HG03066 (cell line): ENCODE data around the gene SH3BP4.
"Not testable (repeated sequence)": the region's sequence is repeated elsewhere in the genome, so short reads cannot be mapped to it uniquely, and the experiment has no call there.

ENCODE experiments used
- ATAC-seq: cut with Tn5 transposase; IDR thresholded peaks from one replicate; pipeline ENCODE4 v1.9.1; 2021; ENCODE audit warnings: low read depth; ENCODE audit not compliant: unreplicated experiment

The SH3BP4 gene

DNA sequence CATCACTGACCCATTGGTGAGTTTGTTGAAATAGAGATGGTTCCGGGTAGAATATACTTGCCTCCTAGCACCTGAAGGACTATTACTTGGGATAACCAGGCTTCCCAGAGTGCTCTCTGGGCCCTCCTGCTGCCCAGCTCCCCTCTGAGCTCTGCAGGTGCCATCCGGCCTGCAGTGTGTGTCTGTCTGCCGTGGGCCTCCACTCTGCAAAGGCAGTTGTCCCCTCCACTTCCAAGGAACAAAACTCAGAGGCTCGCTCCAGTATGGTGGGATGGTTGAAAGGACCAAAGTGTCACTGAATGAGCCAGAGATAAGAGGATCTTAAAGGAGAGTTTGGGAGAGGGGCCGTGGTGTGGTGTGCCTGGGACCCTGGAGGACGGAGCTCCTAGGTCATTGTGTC is 57.3 kb downstream of the SH3BP4 start:
- no peak for ATAC-seq

DNA sequence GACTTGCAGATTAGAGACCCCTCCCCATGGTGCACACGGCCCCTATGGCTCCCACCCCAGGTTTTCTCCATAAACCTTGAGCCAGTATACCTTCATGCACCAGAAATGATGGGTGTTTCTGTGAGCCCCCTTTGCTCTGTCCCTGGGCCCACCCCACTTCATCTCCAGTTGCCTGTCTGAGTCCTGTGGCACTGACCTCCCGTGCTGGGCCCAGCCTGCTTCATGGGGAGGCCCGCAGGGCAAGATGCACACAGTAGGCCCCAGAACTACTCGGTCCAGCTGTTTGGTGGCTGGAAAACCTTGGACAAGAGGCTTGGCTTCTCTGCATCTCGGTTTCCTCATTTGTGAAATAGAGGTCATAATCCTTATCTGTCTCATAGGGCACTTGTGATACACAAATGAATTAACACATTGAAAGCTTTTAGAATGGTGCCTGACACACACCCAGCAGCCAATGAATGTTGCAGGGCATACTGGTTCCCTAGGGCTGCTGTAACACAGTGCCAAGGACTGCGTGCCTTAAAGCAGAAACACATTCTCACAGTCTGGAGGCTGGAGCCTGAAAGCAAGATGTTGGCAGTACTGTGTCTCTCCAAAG is 58.4 kb downstream of the SH3BP4 start:
- ATAC-seq: no peak

DNA sequence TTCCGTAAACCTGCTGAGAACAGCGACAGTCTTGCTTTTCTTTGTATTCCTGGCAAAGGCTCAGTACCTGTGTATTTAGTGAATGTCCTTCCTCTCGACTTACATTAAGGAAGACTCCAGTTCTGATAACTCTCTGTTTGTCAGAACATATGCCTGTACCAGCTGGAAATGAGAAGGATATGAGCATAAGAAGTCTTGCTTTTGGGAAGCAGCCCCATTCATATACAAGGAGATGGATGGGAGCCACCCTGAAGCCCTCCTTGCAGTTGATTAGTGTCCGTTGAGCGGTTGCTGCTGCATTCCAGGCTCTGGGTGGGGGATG is 59.8 kb downstream of the SH3BP4 start:
- no peak for ATAC-seq

DNA sequence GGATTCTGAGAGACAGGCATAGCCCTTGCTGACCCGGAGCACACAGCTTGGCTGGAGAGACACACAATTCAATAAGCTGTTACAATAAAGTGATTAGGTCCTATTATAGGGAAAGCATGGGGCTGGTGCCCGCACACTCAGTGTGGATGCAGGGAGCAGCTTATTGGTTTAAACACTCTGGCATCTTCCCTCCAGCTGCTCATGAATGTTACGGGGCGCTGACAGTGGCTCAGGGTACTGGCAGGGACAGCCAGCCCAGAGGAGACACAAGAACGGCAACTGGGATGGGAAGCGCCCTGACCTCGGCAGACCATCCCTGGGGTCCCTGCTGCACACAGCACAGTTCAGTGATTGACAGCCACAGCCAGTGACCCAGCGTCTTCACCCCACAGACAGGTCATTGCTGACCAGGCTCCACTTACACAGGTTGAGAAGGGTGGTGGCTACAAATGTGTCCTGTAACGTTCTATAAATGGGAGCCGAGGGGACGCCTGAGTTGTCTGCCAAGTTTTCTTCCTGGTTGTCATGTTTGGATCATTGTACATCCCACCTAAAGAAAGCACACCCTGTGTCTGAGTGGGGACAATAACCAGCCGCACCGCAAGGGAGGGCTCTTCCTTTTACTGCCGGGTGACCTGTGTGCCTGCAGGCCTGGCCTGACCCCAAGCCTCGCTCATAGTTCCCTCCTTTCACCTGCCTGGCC is 60.3 kb downstream of the SH3BP4 start:
- no peak for ATAC-seq

DNA sequence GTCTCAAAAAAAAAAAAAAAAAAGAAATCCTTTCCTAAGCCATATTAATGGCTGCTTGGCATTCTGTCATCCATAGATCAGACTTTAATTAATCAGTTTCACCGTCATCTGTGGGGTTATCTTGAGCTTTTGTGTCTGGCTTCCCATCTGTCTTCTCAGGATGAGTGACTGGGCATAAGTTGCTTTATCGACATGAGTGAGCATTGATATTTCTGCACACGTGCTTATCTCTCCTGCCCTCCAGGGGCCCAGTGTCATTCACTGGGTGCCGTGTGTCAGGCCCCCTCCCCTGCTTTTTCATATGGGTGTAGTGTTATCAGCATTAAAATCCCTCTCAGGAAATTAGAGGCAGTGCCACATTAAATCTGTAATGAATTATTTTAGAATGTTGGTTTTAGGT is 65.6 kb downstream of the SH3BP4 start:
- ATAC-seq: no peak

DNA sequence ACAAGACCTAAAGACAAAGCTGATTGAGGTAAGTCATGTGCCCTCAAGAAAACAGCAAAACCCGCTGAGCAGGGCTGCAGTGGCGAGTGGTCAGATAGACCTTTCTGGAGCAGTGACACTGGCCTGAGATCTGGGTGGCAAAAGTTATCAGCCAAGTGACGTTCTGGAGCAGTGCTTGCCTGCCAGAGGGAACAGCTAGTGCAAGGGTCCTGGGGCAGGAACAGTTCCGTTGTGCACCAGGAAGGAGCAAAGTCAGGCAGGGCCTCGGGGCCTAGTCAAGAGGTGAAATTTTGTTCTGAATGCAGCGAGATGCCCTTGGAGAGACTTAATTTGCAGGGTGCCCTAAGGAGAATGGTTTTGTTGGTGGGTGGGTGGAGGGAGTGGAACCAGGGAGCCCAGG is 67.0 kb downstream of the SH3BP4 start:
- ATAC-seq: no peak

DNA sequence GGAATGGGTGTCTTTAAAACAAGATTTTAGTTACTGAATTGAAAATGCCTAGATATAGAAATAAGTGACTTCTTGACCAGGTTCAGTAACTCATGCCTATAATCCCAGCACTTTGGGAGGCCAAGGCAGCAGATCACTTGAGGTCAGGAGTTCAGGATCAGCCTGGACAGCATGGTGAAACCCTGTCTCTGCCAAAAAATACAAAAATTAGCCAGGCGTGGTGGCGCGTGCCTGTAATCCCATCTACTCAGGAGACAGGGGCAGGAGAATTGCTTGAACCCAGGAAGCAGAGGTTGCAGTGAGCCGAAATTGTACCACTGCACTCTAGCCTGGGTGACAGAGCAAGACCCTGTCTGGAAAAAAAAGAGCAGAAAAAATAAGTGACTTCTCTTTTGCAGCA is 68.3 kb downstream of the SH3BP4 start:
- not testable (repeated sequence) for ATAC-seq

DNA sequence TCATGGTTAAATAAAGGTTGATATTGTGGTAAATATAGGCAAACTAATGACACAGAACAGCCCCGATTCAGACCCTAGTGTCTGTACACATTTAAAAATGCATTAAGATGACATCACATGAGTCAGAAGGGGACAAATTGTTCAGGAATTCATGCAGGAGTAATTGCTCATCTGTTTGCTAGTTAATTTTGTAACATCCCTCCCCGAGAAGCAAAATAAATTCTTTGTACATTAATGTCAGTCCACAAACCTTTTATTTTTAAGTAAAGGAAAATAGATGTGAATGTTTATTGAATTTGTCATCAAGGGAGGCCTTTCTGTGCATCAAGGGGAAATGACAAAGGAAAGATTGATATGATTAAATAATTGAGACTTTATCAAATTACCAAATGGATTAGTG is 69.9 kb downstream of the SH3BP4 start:
- no peak for ATAC-seq

DNA sequence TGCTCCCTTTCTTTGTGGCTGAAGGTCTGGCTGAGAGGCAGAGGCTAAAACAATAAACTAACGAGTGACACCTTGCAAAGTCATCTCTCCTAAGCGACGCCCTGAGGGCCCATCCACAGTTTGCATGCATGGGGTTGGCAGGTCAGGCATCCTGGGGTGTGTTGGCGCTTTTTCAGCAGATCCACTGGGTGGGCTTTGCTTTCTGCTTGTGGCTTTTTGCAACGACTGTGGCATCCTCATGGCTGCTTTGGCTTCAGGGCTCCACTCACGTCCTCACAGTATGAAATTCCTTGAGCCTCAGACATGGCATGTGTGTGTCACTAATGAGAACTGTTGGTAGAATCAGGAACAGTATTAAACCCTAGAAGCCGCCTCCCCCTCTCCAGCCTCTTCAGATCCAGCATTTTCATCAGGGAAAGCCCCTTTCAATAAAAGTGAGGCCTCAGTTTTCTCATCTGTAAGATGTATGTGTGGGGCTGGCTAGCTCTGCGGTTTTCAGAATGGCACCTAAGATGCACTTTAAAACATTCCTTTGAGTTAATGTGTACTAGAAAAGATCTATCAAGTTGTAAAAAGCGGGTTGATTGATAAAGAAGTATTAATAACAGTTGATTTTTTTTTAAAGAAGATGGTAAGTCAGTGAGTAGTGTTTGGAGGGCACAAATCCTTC is 72.5 kb downstream of the SH3BP4 start:
- ATAC-seq: no peak

DNA sequence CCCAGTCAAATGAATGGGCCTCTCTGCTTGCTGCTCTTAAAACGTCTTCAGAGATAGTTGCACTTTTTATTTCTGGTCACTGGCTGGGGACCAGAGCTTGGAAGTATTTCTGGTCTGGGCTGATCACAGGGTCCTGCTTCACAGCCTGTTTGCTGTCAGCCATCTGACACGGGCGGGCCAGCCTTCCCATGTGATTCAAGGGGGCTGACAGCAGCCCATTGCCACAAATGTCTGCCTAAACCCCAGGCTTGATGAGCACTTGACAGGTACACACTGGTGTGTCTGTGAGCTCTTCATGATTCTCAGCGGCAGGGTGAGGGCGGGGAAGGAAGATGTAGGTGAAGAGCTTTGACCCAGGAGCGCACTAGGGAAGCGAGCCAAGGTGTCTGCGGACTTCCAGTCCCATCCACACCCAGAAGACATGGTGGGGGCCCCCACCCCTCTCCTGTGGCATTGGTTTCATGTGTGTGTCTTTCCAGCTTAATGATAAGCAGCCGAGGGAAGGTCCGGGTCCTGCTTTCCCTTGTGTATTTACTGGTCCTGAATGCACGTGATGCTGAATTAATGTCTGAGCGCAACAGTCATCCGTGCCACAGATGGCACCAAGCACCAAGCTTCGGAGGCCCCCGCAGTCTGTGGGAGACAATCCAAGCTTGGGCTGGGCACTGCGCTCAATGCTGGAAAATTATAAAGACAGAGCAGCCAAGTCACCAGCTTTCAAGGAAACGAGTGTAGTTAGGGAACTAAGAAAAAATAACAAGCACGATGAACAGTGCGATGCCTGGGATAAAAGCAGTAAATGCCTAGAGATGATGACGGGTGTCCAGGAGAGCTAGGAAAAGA is 73.3 kb downstream of the SH3BP4 start:
- ATAC-seq: no peak

DNA sequence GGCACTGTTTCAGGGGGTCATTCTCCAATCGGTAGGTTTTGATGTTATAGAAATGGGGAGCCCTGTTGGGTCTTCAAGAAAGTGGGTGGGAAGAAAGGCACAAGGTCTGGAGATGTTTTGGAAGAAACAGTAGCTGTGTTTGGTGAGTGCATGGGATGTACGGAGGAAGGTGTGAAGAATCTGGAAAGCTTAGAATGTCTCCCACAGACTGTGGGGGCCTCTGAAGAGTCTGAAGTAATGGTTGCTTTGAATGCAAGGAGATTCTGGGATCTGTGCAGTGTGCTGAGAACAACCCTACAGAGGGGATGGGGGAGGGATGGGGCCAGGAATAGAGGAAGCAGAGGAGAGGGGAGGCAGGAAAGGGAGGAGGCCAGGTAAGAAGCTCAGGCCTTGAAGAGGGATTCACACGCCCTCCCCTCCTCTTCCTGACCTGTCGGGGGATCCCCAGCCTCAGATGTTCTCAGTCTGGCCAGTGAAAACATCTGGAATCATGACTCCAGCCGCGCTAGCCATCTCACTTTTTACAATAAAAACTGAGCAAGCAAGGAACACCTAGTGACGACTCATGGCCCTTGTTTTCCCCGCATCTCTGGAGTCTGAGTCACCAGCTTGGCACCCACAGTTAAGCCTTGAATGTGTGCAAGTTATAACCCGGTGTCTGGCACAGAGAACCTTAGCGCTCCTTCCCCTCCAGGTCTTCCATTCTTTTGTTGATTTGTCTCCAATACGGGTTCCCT is 74.2 kb downstream of the SH3BP4 start:
- no peak for ATAC-seq

DNA sequence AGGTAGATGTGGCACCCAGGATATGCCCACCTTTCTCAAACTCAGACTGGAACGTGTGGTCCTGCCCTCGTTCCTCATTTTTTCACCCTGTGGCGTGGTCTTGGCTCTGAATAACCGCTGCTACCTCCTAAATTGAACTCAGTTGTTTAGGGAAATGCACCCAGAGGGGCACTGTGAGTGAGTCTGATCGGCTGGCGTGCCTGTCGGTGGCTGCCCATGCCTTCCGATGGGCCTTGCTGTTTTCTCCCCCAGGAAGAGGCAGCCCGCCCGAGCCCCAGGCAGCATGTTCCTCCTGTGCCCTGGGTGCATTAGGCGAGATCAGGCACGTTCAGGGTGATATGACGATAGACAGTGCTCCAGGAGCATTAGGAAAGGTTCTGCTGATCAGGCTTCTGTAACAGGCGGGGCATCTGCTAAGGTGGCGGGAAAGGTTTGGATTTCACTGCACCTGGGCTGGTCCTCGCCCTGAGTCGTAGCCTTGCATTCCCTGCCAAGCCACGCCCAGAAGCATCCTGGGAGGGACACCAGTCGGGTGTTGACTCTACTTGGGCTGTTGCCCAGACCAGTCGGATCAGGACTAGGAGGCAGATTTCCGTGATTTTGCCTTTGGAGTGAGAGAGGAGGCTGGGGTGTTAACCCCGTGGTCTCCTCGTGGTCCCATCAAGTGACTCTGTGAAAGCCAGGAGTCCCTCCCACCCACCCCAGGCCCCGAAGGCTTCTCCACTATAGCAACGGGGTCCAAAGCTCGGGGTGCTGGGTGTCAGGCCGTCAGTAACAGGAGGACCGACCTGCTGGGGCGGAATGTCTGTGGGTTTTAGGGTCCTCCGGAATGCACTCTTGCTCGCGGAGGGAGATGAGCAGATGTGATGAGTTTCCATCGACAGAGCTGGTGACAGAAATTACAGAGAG is 75.1 kb downstream of the SH3BP4 start:
- no peak for ATAC-seq

DNA sequence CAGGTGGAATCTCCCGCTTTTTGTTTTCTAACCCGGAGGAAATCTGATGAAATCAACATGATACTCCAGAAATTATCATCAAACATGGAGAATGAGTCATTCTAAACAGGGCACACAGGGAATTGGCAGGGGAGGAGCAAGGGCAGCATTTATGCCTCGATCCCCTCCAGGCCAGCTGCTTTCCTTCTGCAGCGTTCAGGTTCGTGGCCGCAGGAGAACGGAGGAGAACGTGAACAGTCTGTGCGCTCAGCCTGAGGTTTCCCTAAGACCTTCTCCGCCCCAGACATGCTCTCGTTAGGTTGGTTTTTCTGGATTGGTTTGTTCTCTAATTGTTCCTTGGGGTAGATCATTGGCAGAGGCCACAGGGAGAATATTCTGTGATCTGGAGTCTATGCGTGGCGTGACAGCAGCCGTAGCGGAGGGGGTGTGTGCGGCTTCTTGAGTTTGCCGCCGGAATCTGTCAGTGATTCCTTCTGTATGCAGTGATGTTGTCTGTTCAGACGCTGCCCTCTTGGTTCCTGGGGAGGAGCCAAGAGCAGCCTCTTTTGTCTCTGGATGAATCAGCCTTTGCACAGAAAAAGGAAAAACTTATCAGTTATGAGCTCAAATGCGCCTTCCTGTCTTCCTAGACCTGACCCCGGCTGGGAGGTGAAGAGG is 75.9 kb downstream of the SH3BP4 start:
- no peak for ATAC-seq

DNA sequence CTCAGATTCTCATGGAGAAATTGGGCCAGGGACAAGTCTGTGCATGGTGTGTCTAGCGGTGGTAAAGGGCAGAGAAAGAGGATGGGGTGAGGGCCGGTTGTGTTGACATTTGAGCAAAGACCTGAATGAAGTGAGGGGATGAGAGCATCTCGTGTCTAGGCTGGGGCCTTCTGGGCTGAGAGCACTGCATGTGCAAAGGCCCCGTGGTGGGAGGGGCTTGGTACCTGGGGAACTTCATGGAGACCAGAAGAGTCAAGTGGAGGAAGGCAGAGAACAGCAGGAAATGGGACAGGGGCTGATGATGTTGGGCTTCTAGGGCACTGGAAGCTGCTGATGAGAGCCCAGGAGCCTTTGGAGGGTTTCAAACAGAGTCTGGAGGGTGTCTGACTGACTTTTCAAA is 76.8 kb downstream of the SH3BP4 start:
- ATAC-seq: no peak

DNA sequence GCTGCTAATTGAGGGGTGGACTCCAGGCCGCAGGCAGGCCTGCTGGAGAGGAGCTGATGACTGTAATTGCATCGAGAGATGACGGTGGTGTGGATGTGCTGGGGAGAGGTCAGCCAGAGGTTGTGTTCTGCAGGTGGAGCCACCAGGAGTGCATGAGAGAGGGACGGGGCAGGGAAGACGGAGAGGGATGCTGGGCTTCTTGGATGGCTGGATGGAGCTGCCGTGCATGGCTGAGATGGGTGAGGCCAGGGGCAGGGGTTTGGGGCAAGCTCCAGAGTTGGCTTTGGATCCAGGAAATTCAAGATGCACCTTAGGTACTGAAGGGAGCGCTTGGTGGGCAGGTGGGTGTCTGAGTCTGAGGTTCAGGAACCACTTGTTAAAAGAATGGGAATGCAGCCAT is 77.2 kb downstream of the SH3BP4 start:
- no peak for ATAC-seq

DNA sequence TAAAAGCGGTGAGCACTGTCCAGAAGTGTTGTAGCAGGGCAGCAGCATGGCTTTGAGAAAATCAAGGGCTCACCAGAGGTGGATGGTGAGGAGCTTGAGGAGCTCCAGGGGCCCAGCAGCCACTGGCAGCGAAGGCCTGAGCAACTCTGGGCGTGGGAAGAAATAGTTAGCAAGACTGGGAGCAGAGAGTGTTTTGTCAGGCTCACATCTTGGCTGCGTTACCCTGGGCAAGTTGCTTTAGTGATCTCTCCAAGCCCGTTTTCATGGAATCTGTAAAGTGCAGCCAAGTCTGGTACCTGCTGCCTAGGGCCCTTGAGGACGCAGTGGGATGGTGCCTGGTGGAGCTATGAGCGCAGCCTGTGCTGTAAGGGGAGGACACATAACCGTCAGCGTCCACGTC is 78.3 kb downstream of the SH3BP4 start:
- no peak for ATAC-seq

DNA sequence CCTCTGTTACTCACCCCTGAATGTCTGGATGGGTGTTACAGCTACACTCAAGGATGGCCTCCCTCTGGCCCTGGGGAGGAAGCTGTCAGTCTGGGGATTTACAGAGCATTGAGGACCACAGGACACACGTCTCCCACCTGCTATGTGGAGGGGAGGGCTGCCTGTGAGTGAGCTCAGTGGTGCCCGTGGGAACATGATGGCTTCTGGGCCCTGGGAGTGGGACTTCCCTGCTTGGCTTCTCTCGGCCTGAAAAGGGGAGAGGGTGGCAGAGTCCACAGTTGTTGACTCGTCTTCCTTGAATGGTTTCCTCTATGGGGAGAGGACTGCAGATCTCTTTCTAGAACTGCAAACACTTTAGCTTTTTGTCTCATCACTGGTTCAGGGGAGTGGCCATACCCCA is 79.1 kb downstream of the SH3BP4 start:
- ATAC-seq: no peak

DNA sequence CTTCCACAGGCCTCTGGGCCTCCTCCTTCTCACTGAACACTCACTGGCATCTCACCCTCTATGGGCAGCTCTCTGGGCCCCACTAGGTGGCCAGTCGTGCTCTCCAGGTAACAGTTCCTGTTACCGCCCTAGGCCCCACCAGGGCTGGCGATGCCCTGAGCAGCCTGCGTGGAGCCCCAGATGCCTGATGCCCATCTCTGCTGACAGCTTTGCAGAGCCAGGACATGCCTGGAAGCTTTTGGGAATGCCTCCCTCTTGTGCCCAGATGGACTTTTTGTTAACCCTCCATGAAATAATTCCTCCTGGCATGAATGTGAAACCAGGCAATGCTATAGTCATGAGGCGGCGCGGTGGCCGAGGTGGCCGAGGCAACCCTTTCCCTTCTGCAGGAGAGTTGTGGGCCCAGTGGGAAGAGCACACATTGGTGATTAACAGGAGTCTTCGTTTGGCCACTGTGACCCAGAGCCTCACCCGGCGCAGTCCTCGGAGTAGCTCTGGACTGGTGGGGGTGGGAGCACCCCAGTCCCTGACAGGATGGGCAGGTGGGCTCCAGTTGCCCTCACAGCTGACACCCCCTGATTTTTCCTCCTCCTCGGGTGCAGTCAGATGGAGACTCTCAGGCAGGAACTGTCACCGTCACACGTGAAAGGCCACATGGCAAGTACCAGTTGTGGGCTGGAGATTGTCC is 80.0 kb downstream of the SH3BP4 start:
- ATAC-seq: no peak

DNA sequence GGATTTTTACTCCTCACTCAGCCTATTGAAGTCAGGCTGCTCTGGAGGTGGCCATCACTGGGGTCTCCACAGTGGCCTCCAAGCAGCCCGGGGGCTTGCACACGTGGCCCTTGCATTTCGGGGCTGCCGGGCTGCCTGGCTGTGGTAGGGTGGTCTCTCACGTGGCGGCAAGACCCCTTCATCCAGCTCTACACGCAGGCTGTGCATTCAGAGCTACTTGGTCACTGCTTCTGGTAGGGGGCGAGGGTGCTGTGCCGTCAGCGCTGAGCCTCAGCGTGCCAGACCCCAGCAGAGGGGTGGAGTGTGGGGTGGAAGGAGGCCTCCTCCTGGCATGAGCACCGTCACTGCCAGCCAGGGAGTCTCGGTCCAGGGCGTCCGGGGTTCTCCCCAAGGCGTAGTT is 80.6 kb downstream of the SH3BP4 start:
- ATAC-seq: no peak
